Osteocyte (in vitro differentiated cells): Measurements from ENCODE around the gene CDC37L1. TPM values are rescaled to one million over a fixed set of nuclear protein-coding genes. Genes with fewer than 3 reads are reported as not detected.
A peak's percentile ranks its signal among the peaks of the same experiment; 100 is the strongest.

Experiments used
- DNase-seq: peaks from one replicate; pipeline ENCODE4 v3.0.0; 2021; ENCODE audit warnings: mixed read lengths; ENCODE audit not compliant: unreplicated experiment; ENCODE audit errors: extremely low spot score
- H3K27ac Mint-ChIP-seq: one replicate; pipeline ENCODE4 v1.8.0; 2021; ENCODE audit warnings: mild to moderate bottlenecking, mixed read lengths; ENCODE audit not compliant: unreplicated experiment
- H3K27me3 Mint-ChIP-seq: one replicate; pipeline ENCODE4 v1.8.0; 2021; ENCODE audit warnings: mixed read lengths; ENCODE audit not compliant: unreplicated experiment
- H3K36me3 Mint-ChIP-seq: one replicate; pipeline ENCODE4 v1.8.0; 2021; ENCODE audit warnings: mixed read lengths; ENCODE audit not compliant: unreplicated experiment
- H3K4me1 Mint-ChIP-seq: one replicate; pipeline ENCODE4 v1.8.0; 2021; ENCODE audit warnings: mixed read lengths; ENCODE audit not compliant: unreplicated experiment
- H3K4me3 Mint-ChIP-seq: one replicate; pipeline ENCODE4 v1.8.0; 2021; ENCODE audit warnings: mild to moderate bottlenecking, moderate library complexity, mixed read lengths; ENCODE audit not compliant: unreplicated experiment
- H3K9me3 Mint-ChIP-seq: one replicate; pipeline ENCODE4 v1.8.0; 2021; ENCODE audit warnings: mixed read lengths; ENCODE audit not compliant: unreplicated experiment
- CTCF ChIP-seq: fragments of 200-600 bp; sonication (generic); IDR thresholded peaks from 2 replicates; pipeline ENCODE4 v1.5.0; 2021; ENCODE audit warnings: antibody characterized with exemption, mild to moderate bottlenecking, moderate library complexity
- total RNA-seq: library from RNA; stranded (reverse); gene quantifications from 2 replicates; pipeline ENCODE4 v1.2.1, GENCODE V29; 2021

CDC37L1 gene
- total RNA-seq, 1 donor from 2014 or later: 19.9 TPM

- TF ChIP-seq CTCF: no peak
- peak overlapping the region; percentile 36 for H3K27ac Mint-ChIP-seq
- no peak for DNase-seq
- H3K4me3 Mint-ChIP-seq: no peak overlapping the region
- no peaks in the 10 kb centered on the region for H3K9me3 Mint-ChIP-seq
- H3K4me1 Mint-ChIP-seq: peaks cover 20% of the 10 kb centered on the region
- H3K36me3 Mint-ChIP-seq: no peaks in the 10 kb centered on the region
- H3K27me3 Mint-ChIP-seq: no peaks in the 10 kb centered on the region
Measured at GRCh38 chr9:4755026-4755609, 75.7 kb downstream of the CDC37L1 start.

- Mint-ChIP-seq H3K36me3 (no peaks in the 10 kb centered on the region), H3K4me3 (no peak overlapping the region), H3K27me3 (peaks cover 1% of the 10 kb centered on the region), H3K4me1 (peaks cover 20% of the 10 kb centered on the region), H3K9me3 (no peaks in the 10 kb centered on the region), H3K27ac (no peak overlapping the region)
- TF ChIP-seq CTCF: no peak
- DNase-seq: no peak
Measured at GRCh38 chr9:4756420-4756819, 77.1 kb downstream of the CDC37L1 start.

Other genes starting within 250 kb of the CDC37L1 start
- 6.8 and 7.0 TPM in 2 replicates for gene SLC1A1, start 189.1 kb upstream of the CDC37L1 start, total RNA-seq
- 8.1 and 9.0 TPM in 2 replicates for gene PLPP6, start 17.3 kb upstream of the CDC37L1 start, total RNA-seq
- 1.2 and 1.9 TPM in 2 replicates for gene SPATA6L, start 13.1 kb upstream of the CDC37L1 start, total RNA-seq
- 46.0 and 47.5 TPM in 2 replicates for gene AK3, start 61.6 kb downstream of the CDC37L1 start, total RNA-seq
- gene RCL1, start 113.4 kb downstream of the CDC37L1 start, total RNA-seq: 13.0 and 13.4 TPM in 2 replicates